Spleen (tissue), 11 donors: ENCODE data around the gene PDE5A. TPM values are rescaled to one million over a fixed set of nuclear protein-coding genes. Genes with fewer than 3 reads are reported as not detected.
A peak's percentile ranks its signal among the peaks of the same experiment; 100 is the strongest.

Source experiments
- DNase-seq: peaks from one replicate; pipeline ENCODE4 v3.0.0-alpha.2; 2020
- H3K27ac ChIP-seq, 8 donors: fragments of 200-600 bp; sonication (generic) in 7 of 8; 1 replicate in 4 of 8; 2 replicates in 4 of 8; pipeline versions ENCODE4 v1.5.0 to v1.8.0; 2016 to 2021; ENCODE audit warnings: inconsistent platforms in 4 of 8, mild to moderate bottlenecking in 4 of 8, moderate library complexity in 1 of 8
- H3K27me3 ChIP-seq, 7 donors: fragments of 200-600 bp; sonication (generic) in 6 of 7; replicated peaks in 1 of 7; 1 replicate in 4 of 7; 2 replicates in 3 of 7; pipeline versions ENCODE4 v1.5.0 to v1.8.0; 2016 to 2021; ENCODE audit warnings: inconsistent platforms in 3 of 7, mild to moderate bottlenecking in 1 of 7
- H3K36me3 ChIP-seq, 6 donors: fragments of 200-600 bp; sonication (generic) in 5 of 6; 1 replicate in 4 of 6; 2 replicates in 2 of 6; pipeline versions ENCODE4 v1.5.0 to v1.8.0; 2016 to 2021; ENCODE audit warnings: inconsistent platforms in 2 of 6
- H3K4me1 ChIP-seq, 6 donors: fragments of 200-600 bp; sonication (generic) in 5 of 6; 1 replicate in 3 of 6; 2 replicates in 3 of 6; pipeline versions ENCODE4 v1.5.0 to v1.8.0; 2016 to 2021; ENCODE audit warnings: inconsistent platforms in 3 of 6
- H3K4me3 ChIP-seq, 8 donors: fragments of 200-600 bp; sonication (generic) in 7 of 8; 1 replicate in 4 of 8; 2 replicates in 4 of 8; pipeline versions ENCODE4 v1.5.0 to v1.8.0; 2016 to 2021; ENCODE audit warnings: inconsistent platforms in 4 of 8, mild to moderate bottlenecking in 4 of 8, moderate library complexity in 2 of 8
- H3K9me3 ChIP-seq, 8 donors: fragments of 200-600 bp; sonication (generic) in 7 of 8; 1 replicate in 4 of 8; 2 replicates in 4 of 8; pipeline versions ENCODE4 v1.5.0 to v1.8.0; 2016 to 2021; ENCODE audit warnings: inconsistent platforms in 4 of 8
- CTCF ChIP-seq, 11 experiments: fragments of 200-600 bp in 7 of 11; fragments of 450-650 bp in 4 of 11; sonication (generic) in 4 of 11; IDR thresholded peaks in 8 of 11; conservative IDR thresholded peaks in 3 of 11; 1 replicate in 7 of 11; 2 replicates in 4 of 11; pipeline versions ENCODE4 v1.4.0 to v1.8.0; 2016 to 2021; ENCODE audit warnings: antibody characterized with exemption in 11 of 11, inconsistent platforms in 4 of 11, mild to moderate bottlenecking in 1 of 11
- POLR2A ChIP-seq, 3 donors: fragments of 450-650 bp; IDR thresholded peaks; one replicate each; pipeline ENCODE4 v1.5.1; 2017; ENCODE audit warnings: antibody characterized with exemption in 3 of 3, mild to moderate bottlenecking in 1 of 3
- POLR2AphosphoS5 ChIP-seq, 3 donors: sonication (generic); formaldehyde crosslinking; IDR thresholded peaks; one replicate each; pipeline ENCODE4 v1.5.1; 2017; ENCODE audit warnings: antibody characterized with exemption in 3 of 3
- WGBS, 5 donors: extraction: QIAGEN DNeasy Blood & Tissue Kit in 3 of 5; methylation state at CpG; one replicate each; pipeline versions ENCODE4 v1.1.5 to v1.1.7; 2013 to 2018; 5-methylcytosine and 5-hydroxymethylcytosine counted together
- intact Hi-C: fragments of 100-400 bp; cut with DNase I; formaldehyde crosslinking; loops from one replicate; pipeline ENCODE4 v1.15.0; 2023; ENCODE audit warnings: low total_unique reads
- polyA plus RNA-seq, 3 donors: library from polyadenylated mRNA; stranded (reverse); fragments of 200-250 nt; gene quantifications; one replicate each; pipeline ENCODE4 v1.2.1, GENCODE V29; 2013
- total RNA-seq, 7 donors: library from RNA; depleted of rRNA in 3 of 7; stranded (reverse); fragments of >200 nt in 3 of 7; fragmentation: NEBNext Ultra II Directional in 4 of 7; extraction: Animal tissue kit (Norgen Biotek cat#: 25700) in 4 of 7; gene quantifications; one replicate each; pipeline versions ENCODE4 v1.1.0 to v1.2.1, GENCODE V29; 2016 to 2021
- donor health status: healthy with polysubstance abuse.
- donor health status: DM: no; HTN: no; CAD: no; lungs with moderate emphysema.
- donor health status: DM: no; HTN: no; CAD: no.
- donor health status: Bipolar disorder and iron deficiency.
- donor health status: healthy.
- donor health status: DM: no; HTN: no; CAD: no.
- donor health status: DM: yes; HTN: yes; CAD: no.

Gene PDE5A
- total and polyA plus RNA-seq, 10 donors, result 0.91 to 15.1 (median 9.5) TPM

GRCh38 chr4:119570401-119570800 is 58.2 kb downstream of the PDE5A start:
- TF ChIP-seq CTCF (IDR thresholded peaks at IDR 0.05 in 8 of 11, conservative IDR thresholded peaks at IDR 0.05 in 3 of 11) (no peak), POLR2AphosphoS5 (IDR thresholded peaks at IDR 0.05) (no peak), POLR2A (IDR thresholded peaks at IDR 0.05) (no peak)
- H3K4me1 ChIP-seq, result no peaks in the 10 kb centered on the region
- 51 to 72% (median 67%) methylated on average over 5 of the region's 5 CpGs for WGBS, 5 donors
- intact Hi-C loops, result no loop called here
- H3K27ac ChIP-seq, result no peak overlapping the region
- no peaks in the 10 kb centered on the region for H3K27me3 ChIP-seq
- no peak for DNase-seq
- H3K36me3 ChIP-seq, result no peaks in the 10 kb centered on the region
- peaks cover 0 to under 1% (median 0%) of the 10 kb centered on the region in 8 donors for H3K9me3 ChIP-seq
- H3K4me3 ChIP-seq, result no peak overlapping the region

- peaks cover 2 to 28% (median 23%) of the 10 kb centered on the region in 8 donors for H3K9me3 ChIP-seq
- H3K4me3 ChIP-seq, result no peak overlapping the region
- H3K27me3 ChIP-seq, result no peaks in the 10 kb centered on the region
- peaks cover 0 to 10% (median 0%) of the 10 kb centered on the region in 6 donors for H3K36me3 ChIP-seq
- no peak for DNase-seq
- no peak overlapping the region for H3K27ac ChIP-seq
- intact Hi-C loops, result no loop called here
- TF ChIP-seq CTCF (IDR thresholded peaks at IDR 0.05 in 8 of 11, conservative IDR thresholded peaks at IDR 0.05 in 3 of 11) (no peak), POLR2AphosphoS5 (IDR thresholded peaks at IDR 0.05) (no peak), POLR2A (IDR thresholded peaks at IDR 0.05) (no peak)
- H3K4me1 ChIP-seq, result no peaks in the 10 kb centered on the region
Observed at GRCh38 chr4:119564106-119564505, 64.5 kb downstream of the PDE5A start.

GRCh38 chr4:119559044-119559647 is 69.5 kb downstream of the PDE5A start:
- peaks cover 0 to 17% (median 13%) of the 10 kb centered on the region in 8 donors for H3K9me3 ChIP-seq
- H3K27ac ChIP-seq, result no peak overlapping the region
- H3K4me3 ChIP-seq, result no peak overlapping the region
- peaks cover 0 to 1% (median 0%) of the 10 kb centered on the region in 6 donors for H3K36me3 ChIP-seq
- no peak for TF ChIP-seq POLR2A (IDR thresholded peaks at IDR 0.05)
- TF ChIP-seq CTCF (IDR thresholded peaks at IDR 0.05 in 8 of 11, conservative IDR thresholded peaks at IDR 0.05 in 3 of 11), result peak in 6 of 11 experiments; percentile 15 to 45 (median 28)
- intact Hi-C loops, result no loop called here
- no peaks in the 10 kb centered on the region for H3K4me1 ChIP-seq
- H3K27me3 ChIP-seq, result no peaks in the 10 kb centered on the region
- no peak for DNase-seq

GRCh38 chr4:119550857-119551532 is 77.6 kb downstream of the PDE5A start:
- WGBS, 5 donors, result 78 to 93% (median 91%) methylated on average over 2 of the region's 2 CpGs
- H3K27me3 ChIP-seq, result no peaks in the 10 kb centered on the region
- H3K4me1 ChIP-seq, result no peaks in the 10 kb centered on the region
- no peaks in the 10 kb centered on the region for H3K9me3 ChIP-seq
- no peak for DNase-seq
- intact Hi-C loops, result no loop called here
- no peak overlapping the region for H3K27ac ChIP-seq
- H3K4me3 ChIP-seq, result no peak overlapping the region
- peaks cover 0 to 24% (median 0%) of the 10 kb centered on the region in 6 donors for H3K36me3 ChIP-seq
- no peak for TF ChIP-seq POLR2AphosphoS5 (IDR thresholded peaks at IDR 0.05)
- no peak for TF ChIP-seq CTCF (IDR thresholded peaks at IDR 0.05 in 8 of 11, conservative IDR thresholded peaks at IDR 0.05 in 3 of 11)
- TF ChIP-seq POLR2A (IDR thresholded peaks at IDR 0.05), result no peak
